Sigmoid colon (tissue), 7 donors: Measurements from ENCODE around the gene WBP1L. TPM values are rescaled to one million over a fixed set of nuclear protein-coding genes. Genes with fewer than 3 reads are reported as not detected.

Experiments used
- DNase-seq: peaks from one replicate; pipeline ENCODE4 v3.0.0-alpha.2; 2019
- H3K27ac ChIP-seq, 4 donors: fragments of 200-600 bp; sonication (generic); one replicate each; pipeline ENCODE4 v1.5.1; 2016 to 2019; ENCODE audit warnings: mild to moderate bottlenecking in 1 of 4
- H3K27me3 ChIP-seq, 3 donors: fragments of 200-600 bp; sonication (generic); one replicate each; pipeline ENCODE4 v1.5.1; 2019; ENCODE audit warnings: mild to moderate bottlenecking in 1 of 3
- H3K36me3 ChIP-seq, 4 donors: fragments of 200-600 bp; sonication (generic); one replicate each; pipeline ENCODE4 v1.5.1; 2016 to 2019
- H3K4me1 ChIP-seq, 4 donors: fragments of 200-600 bp; sonication (generic); one replicate each; pipeline ENCODE4 v1.5.1; 2017 to 2019
- H3K4me3 ChIP-seq, 4 donors: fragments of 200-600 bp; sonication (generic); one replicate each; pipeline ENCODE4 v1.5.1; 2017 to 2019; ENCODE audit warnings: mild to moderate bottlenecking in 2 of 4, moderate library complexity in 1 of 4
- H3K9me3 ChIP-seq, 4 donors: fragments of 200-600 bp in 3 of 4; sonication (generic) in 3 of 4; one replicate each; pipeline versions ENCODE4 v1.5.1 to v1.6.1; 2013 to 2019
- CTCF ChIP-seq, 4 experiments: fragments of 450-650 bp in 3 of 4; fragments of 200-600 bp in 1 of 4; IDR thresholded peaks; one replicate each; pipeline ENCODE4 v1.5.1; 2016 to 2019; ENCODE audit warnings: antibody characterized with exemption in 4 of 4, mild to moderate bottlenecking in 3 of 4, moderate library complexity in 2 of 4
- EP300 ChIP-seq, 4 donors: sonication (generic); formaldehyde crosslinking; IDR thresholded peaks; one replicate each; pipeline ENCODE4 v1.6.1; 2017; ENCODE audit warnings: antibody characterized with exemption in 4 of 4
- POLR2A ChIP-seq, 2 donors: fragments of 450-650 bp; IDR thresholded peaks; one replicate each; pipeline ENCODE4 v1.6.1; 2016; ENCODE audit warnings: antibody characterized with exemption in 2 of 2, mild to moderate bottlenecking in 2 of 2, moderate library complexity in 2 of 2
- POLR2AphosphoS5 ChIP-seq, 4 donors: sonication (generic); formaldehyde crosslinking; IDR thresholded peaks; one replicate each; pipeline ENCODE4 v1.6.1; 2017; ENCODE audit warnings: antibody characterized with exemption in 4 of 4
- WGBS, 2 donors: extraction: QIAGEN DNeasy Blood & Tissue Kit; methylation state at CpG; one replicate each; pipeline ENCODE4 v1.1.7; 2013; 5-methylcytosine and 5-hydroxymethylcytosine counted together
- intact Hi-C: fragments of 100-400 bp; cut with DNase I; formaldehyde crosslinking; loops from one replicate; pipeline ENCODE4 v1.15.1; 2023
- polyA plus RNA-seq, 3 donors: library from polyadenylated mRNA; stranded (reverse); fragments of 200-250 nt; gene quantifications; one replicate each; pipeline ENCODE4 v1.2.3, GENCODE V29; 2013
- total RNA-seq, 4 donors: library from RNA; depleted of rRNA; stranded (reverse); fragments of >200 nt; gene quantifications; one replicate each; pipeline ENCODE4 v1.1.0, GENCODE V29; 2016
- donor health status: healthy with polysubstance abuse.
- donor health status: Bipolar disorder and iron deficiency.
- donor health status: healthy.

The WBP1L gene
- total and polyA plus RNA-seq, 7 donors = 22.9 to 148 (median 83.8) TPM

GRCh38 chr10:102812231-102812876 lies 68.6 kb downstream of the WBP1L start:
- 62 to 83% methylated on average over 9 of the region's 9 CpGs for WGBS, 2 donors
- no peak for DNase-seq
- no peaks in the 10 kb centered on the region for H3K27me3 ChIP-seq
- H3K27ac ChIP-seq = peak overlapping the region in 2 of 4 donors; percentile 31 to 39
- no peak for TF ChIP-seq POLR2A (IDR thresholded peaks at IDR 0.05)
- no peak for TF ChIP-seq EP300 (IDR thresholded peaks at IDR 0.05)
- no peak for TF ChIP-seq CTCF (IDR thresholded peaks at IDR 0.05)
- no peak for TF ChIP-seq POLR2AphosphoS5 (IDR thresholded peaks at IDR 0.05)
- no peaks in the 10 kb centered on the region for H3K9me3 ChIP-seq
- H3K36me3 ChIP-seq = peaks cover 18 to 50% (median 37%) of the 10 kb centered on the region in 4 donors
- no peak overlapping the region for H3K4me3 ChIP-seq
- H3K4me1 ChIP-seq = peaks cover 0 to 44% (median 24%) of the 10 kb centered on the region in 4 donors
- intact Hi-C loops = no loop called here

GRCh38 chr10:102813017-102813541 lies 69.3 kb downstream of the WBP1L start:
- H3K9me3 ChIP-seq = no peaks in the 10 kb centered on the region
- intact Hi-C loops = no loop called here
- H3K27ac ChIP-seq = peak overlapping the region in 2 of 4 donors; percentile 21 to 91
- peaks cover 0 to 45% (median 24%) of the 10 kb centered on the region in 4 donors for H3K4me1 ChIP-seq
- TF ChIP-seq CTCF (IDR thresholded peaks at IDR 0.05) = no peak
- no peak for TF ChIP-seq POLR2A (IDR thresholded peaks at IDR 0.05)
- no peak for TF ChIP-seq EP300 (IDR thresholded peaks at IDR 0.05)
- TF ChIP-seq POLR2AphosphoS5 (IDR thresholded peaks at IDR 0.05) = no peak
- 88 to 94% methylated on average over 17 of the region's 17 CpGs for WGBS, 2 donors
- no peak overlapping the region for H3K4me3 ChIP-seq
- H3K27me3 ChIP-seq = no peaks in the 10 kb centered on the region
- DNase-seq = no peak
- H3K36me3 ChIP-seq = peaks cover 18 to 50% (median 37%) of the 10 kb centered on the region in 4 donors

- TF ChIP-seq POLR2AphosphoS5 (IDR thresholded peaks at IDR 0.05) = no peak
- TF ChIP-seq EP300 (IDR thresholded peaks at IDR 0.05) = no peak
- no peak for TF ChIP-seq CTCF (IDR thresholded peaks at IDR 0.05)
- no peak for TF ChIP-seq POLR2A (IDR thresholded peaks at IDR 0.05)
- DNase-seq = no peak
- Histone ChIP-seq H3K4me3 (no peak overlapping the region), H3K36me3 (peaks cover 18 to 50% (median 37%) of the 10 kb centered on the region in 4 donors), H3K27me3 (no peaks in the 10 kb centered on the region), H3K27ac (peak overlapping the region; percentile 79 to 91 (median 90)), H3K4me1 (peaks cover 0 to 40% (median 24%) of the 10 kb centered on the region in 4 donors), H3K9me3 (no peaks in the 10 kb centered on the region)
- WGBS, 2 donors = 57 to 72% methylated on average over 16 of the region's 16 CpGs
- intact Hi-C loops = no loop called here
These were observed 70.1 kb downstream of the WBP1L start for GRCh38 chr10:102813734-102814452.

- peaks cover 18 to 50% (median 37%) of the 10 kb centered on the region in 4 donors for H3K36me3 ChIP-seq
- peaks cover 0 to 38% (median 24%) of the 10 kb centered on the region in 4 donors for H3K4me1 ChIP-seq
- no peaks in the 10 kb centered on the region for H3K9me3 ChIP-seq
- TF ChIP-seq CTCF (IDR thresholded peaks at IDR 0.05) = no peak
- TF ChIP-seq POLR2A (IDR thresholded peaks at IDR 0.05) = no peak
- TF ChIP-seq EP300 (IDR thresholded peaks at IDR 0.05) = no peak
- no peak for TF ChIP-seq POLR2AphosphoS5 (IDR thresholded peaks at IDR 0.05)
- H3K27me3 ChIP-seq = no peaks in the 10 kb centered on the region
- H3K27ac ChIP-seq = peak overlapping the region; percentile 79 to 91 (median 90)
- WGBS, 2 donors = 46 to 66% methylated on average over 8 of the region's 8 CpGs
- H3K4me3 ChIP-seq = no peak overlapping the region
- DNase-seq = no peak
- intact Hi-C loops = no loop called here
These were observed 70.7 kb downstream of the WBP1L start for GRCh38 chr10:102814453-102814871.
